GM12891 (cell line): ENCODE results near the gene G3BP1.
"Not testable (repeated sequence)": the region's sequence is repeated elsewhere in the genome, so short reads cannot be mapped to it uniquely, and the experiment has no call there.

Experiments used
- DNase-seq: peaks from one replicate; pipeline ENCODE4 v3.0.0; 2011; ENCODE audit warnings: low spot score; ENCODE audit not compliant: insufficient read length
- FAIRE-seq: peaks from 2 replicates; lab custom pipeline; 2011; peaks lifted over from hg19 to GRCh38; lab: Jason Lieb, UNC
- PAX5 ChIP-seq: IDR thresholded peaks from 2 replicates; pipeline ENCODE4 v1.6.1; 2011; ENCODE audit warnings: low read length, moderate library complexity, mild to moderate bottlenecking; ENCODE audit not compliant: insufficient read depth, severe bottlenecking
- POLR2A ChIP-seq: IDR thresholded peaks from 2 replicates; pipeline ENCODE4 v1.6.1; 2011; ENCODE audit warnings: low read depth, low read length, control low read depth
- POLR2AphosphoS5 ChIP-seq: IDR thresholded peaks from 2 replicates; pipeline ENCODE4 v1.6.1; 2011; ENCODE audit warnings: low read depth, low read length, control low read depth
- POU2F2 ChIP-seq: IDR thresholded peaks from 2 replicates; pipeline ENCODE4 v1.6.1; 2011; ENCODE audit warnings: low read depth, mild to moderate bottlenecking, control low read depth, low read length, moderate library complexity
- SPI1 ChIP-seq: IDR thresholded peaks from 2 replicates; pipeline ENCODE4 v1.6.1; 2011; ENCODE audit warnings: low read depth, low read length, control low read depth
- TAF1 ChIP-seq: IDR thresholded peaks from 2 replicates; pipeline ENCODE4 v1.6.1; 2011; ENCODE audit warnings: low read depth, low read length, control low read depth

Gene G3BP1

GRCh38 chr5:151825445-151825844 lies 53.7 kb downstream of the G3BP1 start:
- TF ChIP-seq POLR2A (no peak), POLR2AphosphoS5 (no peak), SPI1 (no peak), POU2F2 (no peak), PAX5 (no peak), TAF1 (no peak)
- peak; percentile 31 for FAIRE-seq
- DNase-seq: no peak

GRCh38 chr5:151829370-151829769 lies 57.6 kb downstream of the G3BP1 start:
- TF ChIP-seq POLR2AphosphoS5 (no peak), TAF1 (no peak), PAX5 (no peak), POU2F2 (no peak), POLR2A (no peak), SPI1 (no peak)
- DNase-seq (no peak), FAIRE-seq (no peak)

- FAIRE-seq, DNase-seq: not testable (repeated sequence)
These were observed 61.1 kb downstream of the G3BP1 start for GRCh38 chr5:151832843-151833242.

GRCh38 chr5:151846765-151847164 lies 75.0 kb downstream of the G3BP1 start:
- no peak for TF ChIP-seq POU2F2
- no peak for TF ChIP-seq POLR2A
- no peak for TF ChIP-seq TAF1
- TF ChIP-seq PAX5: no peak
- TF ChIP-seq POLR2AphosphoS5: no peak
- no peak for DNase-seq
- no peak for FAIRE-seq

- DNase-seq: no peak
- TF ChIP-seq POLR2AphosphoS5 (no peak), PAX5 (no peak), POU2F2 (no peak), TAF1 (no peak), POLR2A (no peak), SPI1 (no peak)
- peak; percentile 33 for FAIRE-seq
These were observed 76.1 kb downstream of the G3BP1 start for GRCh38 chr5:151847871-151848270.

GRCh38 chr5:151855701-151856100 lies 83.9 kb downstream of the G3BP1 start:
- TF ChIP-seq POLR2AphosphoS5: no peak
- no peak for TF ChIP-seq PAX5
- no peak for TF ChIP-seq TAF1
- no peak for TF ChIP-seq POU2F2
- TF ChIP-seq POLR2A: no peak
- TF ChIP-seq SPI1: no peak
- DNase-seq (no peak), FAIRE-seq (no peak)

- DNase-seq (no peak), FAIRE-seq (no peak)
- TF ChIP-seq POLR2AphosphoS5 (no peak), POU2F2 (no peak), SPI1 (no peak), TAF1 (no peak)
These were observed 85.1 kb downstream of the G3BP1 start for GRCh38 chr5:151856861-151857260.

GRCh38 chr5:151860867-151861266 lies 89.1 kb downstream of the G3BP1 start:
- not testable (repeated sequence) for DNase-seq, FAIRE-seq
